GM18870 (cell line): Measurements from ENCODE around the gene TEKTIP1.
"Not testable (repeated sequence)": the region's sequence is repeated elsewhere in the genome, so short reads cannot be mapped to it uniquely, and the experiment has no call there.

ENCODE experiments used
- ATAC-seq: cut with Tn5 transposase; IDR thresholded peaks from one replicate; pipeline ENCODE4 v1.9.1; 2021; ENCODE audit warnings: moderate library complexity; ENCODE audit not compliant: unreplicated experiment

The TEKTIP1 gene

GRCh38 chr19:3522421-3523360, 16.3 kb upstream of the TEKTIP1 start:
- no peak for ATAC-seq

- no peak for ATAC-seq
Observed at GRCh38 chr19:3523361-3524077, 15.5 kb upstream of the TEKTIP1 start.

GRCh38 chr19:3524078-3524842, 14.7 kb upstream of the TEKTIP1 start:
- no peak for ATAC-seq

GRCh38 chr19:3524904-3525451, 14.0 kb upstream of the TEKTIP1 start:
- no peak for ATAC-seq

- no peak for ATAC-seq
Observed at GRCh38 chr19:3526507-3527237, 12.3 kb upstream of the TEKTIP1 start.

- ATAC-seq, result no peak
Observed at GRCh38 chr19:3527238-3527910, 11.6 kb upstream of the TEKTIP1 start.

GRCh38 chr19:3528080-3528479, 10.9 kb upstream of the TEKTIP1 start:
- no peak for ATAC-seq

GRCh38 chr19:3528539-3529211, 10.3 kb upstream of the TEKTIP1 start:
- no peak for ATAC-seq

- ATAC-seq, result not testable (repeated sequence)
Observed at GRCh38 chr19:3529299-3529698, 9.7 kb upstream of the TEKTIP1 start.

GRCh38 chr19:3530389-3530788, 8.6 kb upstream of the TEKTIP1 start:
- ATAC-seq, result no peak

- no peak for ATAC-seq
Observed at GRCh38 chr19:3531716-3532115, 7.3 kb upstream of the TEKTIP1 start.

- no peak for ATAC-seq
Observed at GRCh38 chr19:3532154-3532786, 6.7 kb upstream of the TEKTIP1 start.

- ATAC-seq, result no peak
Observed at GRCh38 chr19:3533033-3533432, 5.9 kb upstream of the TEKTIP1 start.

GRCh38 chr19:3533563-3534216, 5.3 kb upstream of the TEKTIP1 start:
- ATAC-seq, result no peak

- ATAC-seq, result no peak
Observed at GRCh38 chr19:3534375-3535234, 4.4 kb upstream of the TEKTIP1 start.

GRCh38 chr19:3535235-3535535, 3.8 kb upstream of the TEKTIP1 start:
- no peak for ATAC-seq

- ATAC-seq, result no peak
Observed at GRCh38 chr19:3535563-3535965, 3.4 kb upstream of the TEKTIP1 start.

GRCh38 chr19:3535981-3536380, 3.0 kb upstream of the TEKTIP1 start:
- no peak for ATAC-seq
